AG09309 (cell line): ENCODE data around the gene TMEM135.

ENCODE experiments used
- DNase-seq: peaks from one replicate; pipeline ENCODE4 v3.0.0-alpha.2; 2010; ENCODE audit warnings: low read depth
- H3K4me3 ChIP-seq: 2 replicates; pipeline ENCODE4 v1.5.1; 2011; ENCODE audit warnings: mild to moderate bottlenecking, low read depth, low read length, moderate library complexity; ENCODE audit not compliant: control insufficient read depth
- TF ChIP-seq, protein P1 (sequence below): IDR thresholded peaks from 2 replicates; pipeline ENCODE4 v1.5.1; 2011; ENCODE audit warnings: mild to moderate bottlenecking, low read depth, low read length, inconsistent platforms; ENCODE audit not compliant: insufficient read depth, control insufficient read depth; ENCODE audit errors: missing control alignments

TMEM135 gene

GRCh38 chr11:87339416-87339815, 301.7 kb downstream of the TMEM135 start:
- DNase-seq, result no peak
- TF ChIP-seq, protein P1, sequence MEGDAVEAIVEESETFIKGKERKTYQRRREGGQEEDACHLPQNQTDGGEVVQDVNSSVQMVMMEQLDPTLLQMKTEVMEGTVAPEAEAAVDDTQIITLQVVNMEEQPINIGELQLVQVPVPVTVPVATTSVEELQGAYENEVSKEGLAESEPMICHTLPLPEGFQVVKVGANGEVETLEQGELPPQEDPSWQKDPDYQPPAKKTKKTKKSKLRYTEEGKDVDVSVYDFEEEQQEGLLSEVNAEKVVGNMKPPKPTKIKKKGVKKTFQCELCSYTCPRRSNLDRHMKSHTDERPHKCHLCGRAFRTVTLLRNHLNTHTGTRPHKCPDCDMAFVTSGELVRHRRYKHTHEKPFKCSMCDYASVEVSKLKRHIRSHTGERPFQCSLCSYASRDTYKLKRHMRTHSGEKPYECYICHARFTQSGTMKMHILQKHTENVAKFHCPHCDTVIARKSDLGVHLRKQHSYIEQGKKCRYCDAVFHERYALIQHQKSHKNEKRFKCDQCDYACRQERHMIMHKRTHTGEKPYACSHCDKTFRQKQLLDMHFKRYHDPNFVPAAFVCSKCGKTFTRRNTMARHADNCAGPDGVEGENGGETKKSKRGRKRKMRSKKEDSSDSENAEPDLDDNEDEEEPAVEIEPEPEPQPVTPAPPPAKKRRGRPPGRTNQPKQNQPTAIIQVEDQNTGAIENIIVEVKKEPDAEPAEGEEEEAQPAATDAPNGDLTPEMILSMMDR, result no peak
- H3K4me3 ChIP-seq, result no peak overlapping the region

- TF ChIP-seq, protein P1, result no peak
- no peak overlapping the region for H3K4me3 ChIP-seq
- no peak for DNase-seq
Measured at GRCh38 chr11:87347441-87347840, 309.7 kb downstream of the TMEM135 start.

DNA sequence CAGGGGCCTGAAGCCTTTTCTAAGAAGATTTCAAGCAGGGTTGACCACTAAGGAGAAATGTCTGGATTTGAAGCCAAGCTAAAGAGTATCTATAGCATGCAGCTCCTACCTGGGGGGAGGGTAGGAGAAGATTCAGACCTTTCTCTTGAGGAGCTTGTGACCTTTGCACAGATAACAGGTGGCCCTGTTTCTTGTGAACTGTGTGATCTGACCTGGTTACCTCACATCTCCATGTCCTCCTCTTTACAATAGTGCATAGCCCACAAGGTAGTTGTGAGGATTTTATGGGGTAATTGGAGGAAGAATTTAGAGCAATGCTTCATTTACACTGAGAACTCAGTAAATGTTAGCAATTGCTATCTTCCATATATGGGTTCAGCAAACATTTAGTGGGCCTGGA, 310.1 kb downstream of the TMEM135 start:
- TF ChIP-seq, protein P1, result no peak
- H3K4me3 ChIP-seq, result no peak overlapping the region
- DNase-seq, result no peak

GRCh38 chr11:87351676-87352075, 313.9 kb downstream of the TMEM135 start:
- TF ChIP-seq, protein P1, result no peak
- no peak overlapping the region for H3K4me3 ChIP-seq
- no peak for DNase-seq

- H3K4me3 ChIP-seq, result peak overlapping the region; percentile 19; the same call in 1 of the 2 replicates
- TF ChIP-seq, protein P1, result peak; percentile 99
- peak; percentile 34 for DNase-seq
Measured at GRCh38 chr11:87352759-87353707, 315.3 kb downstream of the TMEM135 start.

DNA sequence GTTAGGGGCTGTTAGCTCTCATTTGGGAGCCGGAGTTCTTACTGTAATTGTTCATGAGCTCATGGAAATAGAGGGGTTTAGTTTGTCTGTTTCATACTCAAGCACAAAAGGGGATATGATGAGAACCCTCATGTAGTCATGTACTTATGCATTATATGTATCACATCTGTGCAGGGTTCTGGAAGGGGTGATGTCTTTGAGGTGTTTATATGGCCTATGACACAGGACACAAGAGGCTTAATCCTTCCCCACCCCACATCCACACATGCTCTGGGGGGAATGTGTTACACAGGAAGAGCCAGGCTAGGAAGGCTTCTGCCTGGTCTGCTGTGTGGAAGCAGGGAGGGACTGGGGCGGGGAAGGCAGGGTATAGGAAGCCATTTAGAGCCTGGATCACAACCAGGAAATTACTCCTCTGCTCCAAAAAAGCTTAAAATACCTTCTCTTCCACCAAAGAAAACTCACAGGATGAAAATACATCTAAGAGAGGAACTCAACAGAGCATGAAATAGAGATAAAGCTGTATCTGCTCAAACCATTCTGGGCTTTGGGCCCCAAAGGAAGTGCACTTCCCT, 316.1 kb downstream of the TMEM135 start:
- no peak for DNase-seq

More for the DNA sequence above, 316.1 kb downstream of the TMEM135 start:
- no peak overlapping the region for H3K4me3 ChIP-seq
- TF ChIP-seq, protein P1, result no peak
